ENCODE measurements around the gene LPAR2. TPM values are rescaled to one million over a fixed set of nuclear protein-coding genes. Genes with fewer than 3 reads are reported as not detected.
"Not testable (repeated sequence)": the region's sequence is repeated elsewhere in the genome, so short reads cannot be mapped to it uniquely, and the experiment has no call there.

Gene LPAR2
- total RNA-seq = 4.9 TPM

GRCh38 chr19:19627621-19628500 lies at the start of gene LPAR2:
Gene LPAR2, minus strand, starts transcription at chr19:19628220. Its CDS starts 945 bp downstream, at chr19:19627275.
- no peak for DNase-seq

GRCh38 chr19:19677579-19677978 lies 49.6 kb upstream of the LPAR2 start:
- DNase-seq = no peak

- no peak for DNase-seq
Measured at GRCh38 chr19:19674315-19674714, 46.3 kb upstream of the LPAR2 start.

GRCh38 chr19:19672816-19673215 lies 44.8 kb upstream of the LPAR2 start:
- no peak for DNase-seq

- DNase-seq = no peak
Measured at GRCh38 chr19:19670070-19670551, 42.1 kb upstream of the LPAR2 start.

- DNase-seq = peak; percentile 86
Measured at GRCh38 chr19:19668230-19669012, 40.4 kb upstream of the LPAR2 start, which contains the start of gene ZNF101. Gene ZNF101, plus strand, starts transcription at chr19:19668839. Its CDS starts 125 bp downstream, at chr19:19668964.

GRCh38 chr19:19665420-19665948 lies 37.5 kb upstream of the LPAR2 start:
- DNase-seq = not testable (repeated sequence)

GRCh38 chr19:19663256-19664120 lies 35.5 kb upstream of the LPAR2 start, which contains the start of gene ATP13A1:
Gene ATP13A1, minus strand, starts transcription at chr19:19663676. Its CDS starts 10 bp downstream, at chr19:19663666.
- DNase-seq = peak; percentile 99

- no peak for DNase-seq
Measured at GRCh38 chr19:19662871-19663255, 34.8 kb upstream of the LPAR2 start.

GRCh38 chr19:19662344-19662743 lies 34.3 kb upstream of the LPAR2 start:
- no peak for DNase-seq

GRCh38 chr19:19661675-19662251 lies 33.7 kb upstream of the LPAR2 start:
- no peak for DNase-seq

GRCh38 chr19:19661141-19661674 lies 33.2 kb upstream of the LPAR2 start:
- no peak for DNase-seq

- DNase-seq = no peak
Measured at GRCh38 chr19:19659646-19660245, 31.7 kb upstream of the LPAR2 start.

GRCh38 chr19:19657397-19657783 lies 29.4 kb upstream of the LPAR2 start:
- DNase-seq = no peak

- no peak for DNase-seq
Measured at GRCh38 chr19:19656451-19657396, 28.7 kb upstream of the LPAR2 start.

GRCh38 chr19:19655641-19656343 lies 27.8 kb upstream of the LPAR2 start:
- no peak for DNase-seq

- no peak for DNase-seq
Measured at GRCh38 chr19:19655051-19655594, 27.1 kb upstream of the LPAR2 start.

GRCh38 chr19:19654441-19654840 lies 26.4 kb upstream of the LPAR2 start:
- no peak for DNase-seq
